Naive thymus-derived CD4-positive, alpha-beta T cell (primary cell): ENCODE results near the gene COPS7A. TPM values are rescaled to one million over a fixed set of nuclear protein-coding genes. Genes with fewer than 3 reads are reported as not detected.

Experiments used
- ATAC-seq: fragments of 150-1000 bp; cut with Tn5 transposase; 2 replicates; pipeline ENCODE4 v1.10.0; 2021; ENCODE audit warnings: mild to moderate bottlenecking, moderate library complexity
- CTCF ChIA-PET: fragments of 350-600 bp; sonication (Branson Sonifier 250); formaldehyde crosslinking; loops from one replicate; lab custom pipeline; 2021; ENCODE audit warnings: antibody characterized with exemption; lab: Charles Lee
- POLR2A ChIA-PET: fragments of 350-600 bp; sonication (Branson Sonifier 250); formaldehyde crosslinking; loops from one replicate; lab custom pipeline; 2021; ENCODE audit warnings: antibody characterized with exemption, inconsistent platforms; lab: Charles Lee
- DNase-seq, 9 donors: peaks; one replicate each; pipeline versions ENCODE4 v3.0.0 to v3.0.0-alpha.2; 2020 to 2022; ENCODE audit warnings: mixed read lengths in 1 of 9
- H3K27ac ChIP-seq: one replicate; pipeline ENCODE4 v1.7.0; 2013; ENCODE audit warnings: mild to moderate bottlenecking, low read depth, low read length, moderate library complexity
- H3K27me3 ChIP-seq, 2 donors: one replicate each; pipeline ENCODE4 v1.7.0; 2013; ENCODE audit warnings: low read length in 2 of 2, mild to moderate bottlenecking in 2 of 2, moderate library complexity in 2 of 2; ENCODE audit not compliant: control insufficient read depth in 2 of 2, insufficient read depth in 2 of 2
- H3K36me3 ChIP-seq, 3 experiments: 1 replicate in 2 of 3; 2 replicates in 1 of 3; pipeline ENCODE4 v1.7.0; 2013; ENCODE audit warnings: low read length in 3 of 3, mild to moderate bottlenecking in 3 of 3, moderate library complexity in 1 of 3; ENCODE audit not compliant: insufficient read depth in 3 of 3, control insufficient read depth in 2 of 3
- H3K4me1 ChIP-seq, 2 donors: one replicate each; pipeline ENCODE4 v1.7.0; 2013; ENCODE audit warnings: low read length in 2 of 2, mild to moderate bottlenecking in 2 of 2, moderate library complexity in 1 of 2; ENCODE audit not compliant: control insufficient read depth in 2 of 2, insufficient read depth in 2 of 2
- H3K4me3 ChIP-seq: 2 replicates; pipeline ENCODE4 v1.7.0; 2013; ENCODE audit warnings: mild to moderate bottlenecking, low read length
- H3K9me3 ChIP-seq, 3 experiments: 1 replicate in 2 of 3; 2 replicates in 1 of 3; pipeline ENCODE4 v1.7.0; 2013; ENCODE audit warnings: low read length in 3 of 3; ENCODE audit not compliant: control insufficient read depth in 2 of 3
- H3K27ac Mint-ChIP-seq, 9 donors: one replicate each; pipeline ENCODE4 v1.8.0; 2020 to 2022; ENCODE audit warnings: mixed read lengths in 9 of 9, mild to moderate bottlenecking in 8 of 9, moderate library complexity in 5 of 9, inconsistent platforms in 2 of 9
- H3K27me3 Mint-ChIP-seq, 5 donors: one replicate each; pipeline ENCODE4 v1.8.0; 2021 to 2022; ENCODE audit warnings: mixed read lengths in 5 of 5, mild to moderate bottlenecking in 1 of 5
- H3K36me3 Mint-ChIP-seq, 5 donors: one replicate each; pipeline ENCODE4 v1.8.0; 2020 to 2022; ENCODE audit warnings: mixed read lengths in 5 of 5, mild to moderate bottlenecking in 3 of 5, inconsistent platforms in 1 of 5
- H3K4me1 Mint-ChIP-seq, 7 donors: one replicate each; pipeline ENCODE4 v1.8.0; 2020 to 2022; ENCODE audit warnings: mixed read lengths in 7 of 7, mild to moderate bottlenecking in 3 of 7, inconsistent platforms in 1 of 7
- H3K4me3 Mint-ChIP-seq, 10 donors: one replicate each; pipeline ENCODE4 v1.8.0; 2020 to 2022; ENCODE audit warnings: mild to moderate bottlenecking in 10 of 10, mixed read lengths in 10 of 10, moderate library complexity in 6 of 10, inconsistent platforms in 2 of 10
- H3K9me3 Mint-ChIP-seq, 11 donors: one replicate each; pipeline ENCODE4 v1.8.0; 2020 to 2022; ENCODE audit warnings: mixed read lengths in 11 of 11, mild to moderate bottlenecking in 4 of 11, inconsistent platforms in 1 of 11, moderate library complexity in 1 of 11
- intact Hi-C, 2 donors: fragments of 100-400 bp; cut with micrococcal nuclease; formaldehyde crosslinking; loops; one replicate each; pipeline ENCODE4 v1.15.1; 2023
- polyA plus RNA-seq, 2 donors: library from polyadenylated mRNA; unstranded; fragments of 300-500 nt; fragmentation: Illumina TruSeq; gene quantifications; one replicate each; pipeline ENCODE4 v1.2.3, GENCODE V29; 2021
- total RNA-seq, 6 experiments: library from RNA in 5 of 6; stranded (reverse) in 5 of 6; gene quantifications; 1 replicate in 5 of 6; 2 replicates in 1 of 6; pipeline ENCODE4 v1.2.3 and lab custom pipeline; 2021 to 2026

Gene COPS7A
- total and polyA plus RNA-seq, 7 experiments from 2014 or later = 21.9 to 48.0 (median 36.0) TPM

GRCh38 chr12:6695313-6696045 is 28.4 kb upstream of the COPS7A start:
- Mint-ChIP-seq H3K27me3 (peaks cover 0 to 27% (median 8%) of the 10 kb centered on the region in 5 donors), H3K27ac (no peak overlapping the region), H3K4me1 (peaks cover 6 to 31% (median 16%) of the 10 kb centered on the region in 7 donors), H3K36me3 (peaks cover 0 to 4% (median 0%) of the 10 kb centered on the region in 5 donors), H3K4me3 (no peak overlapping the region), H3K9me3 (no peaks in the 10 kb centered on the region)
- DNase-seq = no peak
- ChIA-PET POLR2A (interaction anchor here (0.5 to 0.6 kb wide), 2 partner anchors 232 to 372 kb away, joined by 3 read pairs; no protein-coding TSS in a partner anchor), CTCF (interaction anchor here (1.5 kb wide), 1 partner anchor 10 kb away, joined by 3 read pairs; no protein-coding TSS in a partner anchor)
- Histone ChIP-seq H3K9me3 (no peaks in the 10 kb centered on the region), H3K4me1 (peaks cover under 1% of the 10 kb centered on the region in 2 donors), H3K27me3 (no peaks in the 10 kb centered on the region), H3K27ac (no peak overlapping the region), H3K36me3 (peaks cover 0 to 4% (median 0%) of the 10 kb centered on the region in 3 experiments), H3K4me3 (no peak overlapping the region)
- intact Hi-C loops = no loop called here
- no peak for ATAC-seq

GRCh38 chr12:6696690-6697583 is 26.9 kb upstream of the COPS7A start:
- intact Hi-C loops = no loop called here
- H3K4me3 ChIP-seq = no peak overlapping the region
- CTCF ChIA-PET = interaction anchor here (0.8 kb wide), 1 partner anchor 37 kb away, joined by 3 read pairs; no protein-coding TSS in a partner anchor
- peaks cover 9 to 38% (median 28%) of the 10 kb centered on the region in 7 donors for H3K4me1 Mint-ChIP-seq
- H3K9me3 ChIP-seq = no peaks in the 10 kb centered on the region
- DNase-seq (no peak), ATAC-seq (no peak)
- no peak overlapping the region for H3K27ac ChIP-seq
- H3K4me3 Mint-ChIP-seq = no peak overlapping the region
- POLR2A ChIA-PET = interaction anchor here (0.5 to 0.6 kb wide), 2 partner anchors 29 to 79 kb away, joined by 3 read pairs; no protein-coding TSS in a partner anchor
- peaks cover 0 to 6% of the 10 kb centered on the region in 2 donors for H3K27me3 ChIP-seq
- H3K36me3 Mint-ChIP-seq = peaks cover 0 to 4% (median 0%) of the 10 kb centered on the region in 5 donors
- peaks cover 0 to 4% (median 0%) of the 10 kb centered on the region in 3 experiments for H3K36me3 ChIP-seq
- peaks cover 5 to 8% of the 10 kb centered on the region in 2 donors for H3K4me1 ChIP-seq
- peaks cover 0 to 1% (median 0%) of the 10 kb centered on the region in 11 donors for H3K9me3 Mint-ChIP-seq
- H3K27ac Mint-ChIP-seq = peak overlapping the region in 4 of 9 donors; percentile 6 to 32 (median 16)
- H3K27me3 Mint-ChIP-seq = peaks cover 0 to 40% (median 21%) of the 10 kb centered on the region in 5 donors

GRCh38 chr12:6697584-6698351 is 26.1 kb upstream of the COPS7A start:
- ATAC-seq = peak; percentile 25
- H3K36me3 Mint-ChIP-seq = peaks cover 0 to 2% (median 0%) of the 10 kb centered on the region in 5 donors

GRCh38 chr12:6698352-6699046 is 25.3 kb upstream of the COPS7A start:
- H3K4me1 Mint-ChIP-seq = peaks cover 11 to 38% (median 25%) of the 10 kb centered on the region in 7 donors
- peaks cover 0 to 6% of the 10 kb centered on the region in 2 donors for H3K27me3 ChIP-seq
- no peaks in the 10 kb centered on the region for H3K9me3 ChIP-seq
- intact Hi-C loops = no loop called here
- H3K4me3 Mint-ChIP-seq = peak overlapping the region in 7 of 10 donors; percentile 67 to 92 (median 68)
- H3K36me3 Mint-ChIP-seq = peaks cover 0 to 2% (median 0%) of the 10 kb centered on the region in 5 donors
- H3K27me3 Mint-ChIP-seq = peaks cover under 1 to 55% (median 36%) of the 10 kb centered on the region in 5 donors
- no peak for DNase-seq
- no peak overlapping the region for H3K4me3 ChIP-seq
- ATAC-seq = no peak
- H3K4me1 ChIP-seq = peaks cover 5 to 8% of the 10 kb centered on the region in 2 donors
- ChIA-PET POLR2A (interaction anchor here (1.4 to 2.8 kb wide), 3 partner anchors 9 to 154 kb away, joined by 3 to 16 read pairs (median 16); partner anchors contain the start of genes COPS7A, USP5 and ZNF384), CTCF (interaction anchor here (0.6 to 1.1 kb wide), 6 partner anchors 19 to 447 kb away, joined by 3 to 5 read pairs (median 4); no protein-coding TSS in a partner anchor)
- peaks cover 0 to 5% (median 0%) of the 10 kb centered on the region in 11 donors for H3K9me3 Mint-ChIP-seq
- peak overlapping the region in 2 of 9 donors; percentile 67 to 87 for H3K27ac Mint-ChIP-seq
- H3K36me3 ChIP-seq = no peaks in the 10 kb centered on the region
- H3K27ac ChIP-seq = no peak overlapping the region

More at GRCh38 chr12:6697584-6698351, 26.1 kb upstream of the COPS7A start:
- Histone ChIP-seq H3K36me3 (no peaks in the 10 kb centered on the region), H3K4me3 (no peak overlapping the region), H3K9me3 (no peaks in the 10 kb centered on the region), H3K4me1 (peaks cover 5 to 8% of the 10 kb centered on the region in 2 donors), H3K27me3 (peaks cover 0 to 6% of the 10 kb centered on the region in 2 donors), H3K27ac (no peak overlapping the region)
- H3K4me3 Mint-ChIP-seq = peak overlapping the region in 1 of 10 donors; percentile 25
- peaks cover 0 to 3% (median 0%) of the 10 kb centered on the region in 11 donors for H3K9me3 Mint-ChIP-seq
- H3K4me1 Mint-ChIP-seq = peaks cover 9 to 39% (median 28%) of the 10 kb centered on the region in 7 donors
- CTCF ChIA-PET = interaction anchor here (0.6 to 0.7 kb wide), 3 partner anchors 20 to 448 kb away, joined by 3 to 5 read pairs (median 3); no protein-coding TSS in a partner anchor
- intact Hi-C loops = no loop called here
- DNase-seq = no peak
- POLR2A ChIA-PET = interaction anchor here (2.8 kb wide), 1 partner anchor 26 kb away, joined by 16 read pairs; the partner anchor contains the start of gene COPS7A
- H3K27me3 Mint-ChIP-seq = peaks cover 0 to 47% (median 29%) of the 10 kb centered on the region in 5 donors
- H3K27ac Mint-ChIP-seq = peak overlapping the region in 2 of 9 donors; percentile 24 to 51

GRCh38 chr12:6699259-6699988 is 24.4 kb upstream of the COPS7A start:
- Histone ChIP-seq H3K4me3 (peak overlapping the region; percentile 37), H3K36me3 (no peaks in the 10 kb centered on the region), H3K27ac (no peak overlapping the region), H3K27me3 (peaks cover 0 to 6% of the 10 kb centered on the region in 2 donors), H3K9me3 (no peaks in the 10 kb centered on the region), H3K4me1 (peaks cover 5 to 8% of the 10 kb centered on the region in 2 donors)
- ChIA-PET POLR2A (interaction anchor here (0.6 to 2.8 kb wide), 6 partner anchors 10 to 273 kb away, joined by 3 to 16 read pairs (median 4); partner anchors contain the start of genes COPS7A, MLF2, NOP2 and USP5), CTCF (interaction anchor here (0.6 to 1.1 kb wide), 5 partner anchors 25 to 173 kb away, joined by 3 to 4 read pairs (median 4); partner anchors contain the start of gene COPS7A)
- ATAC-seq = no peak
- Mint-ChIP-seq H3K36me3 (peaks cover 0 to 2% (median 0%) of the 10 kb centered on the region in 5 donors), H3K4me3 (peak overlapping the region; percentile 67 to 92 (median 76)), H3K27me3 (peaks cover 5 to 64% (median 45%) of the 10 kb centered on the region in 5 donors), H3K27ac (peak overlapping the region in 6 of 9 donors; percentile 41 to 87 (median 68)), H3K9me3 (peaks cover 0 to 5% (median 0%) of the 10 kb centered on the region in 11 donors), H3K4me1 (peaks cover 13 to 39% (median 25%) of the 10 kb centered on the region in 7 donors)
- no peak for DNase-seq
- intact Hi-C loops = no loop called here
